Suprapubic skin (tissue), 4 donors: ENCODE data around the gene SYNE3. TPM values are rescaled to one million over a fixed set of nuclear protein-coding genes. Genes with fewer than 3 reads are reported as not detected.
A peak's percentile ranks its signal among the peaks of the same experiment; 100 is the strongest.

Source experiments
- DNase-seq, 2 donors: peaks; one replicate each; pipeline ENCODE4 v3.0.0-alpha.2; 2019; ENCODE audit warnings: low spot score in 2 of 2
- H3K27ac ChIP-seq: fragments of 200-600 bp; sonication (generic); one replicate; pipeline ENCODE4 v1.5.1; 2019
- H3K27me3 ChIP-seq: fragments of 200-600 bp; sonication (generic); one replicate; pipeline ENCODE4 v1.5.1; 2019
- H3K36me3 ChIP-seq: fragments of 200-600 bp; sonication (generic); one replicate; pipeline ENCODE4 v1.5.1; 2019
- H3K4me1 ChIP-seq: fragments of 200-600 bp; sonication (generic); one replicate; pipeline ENCODE4 v1.5.1; 2019
- H3K4me3 ChIP-seq: fragments of 200-600 bp; sonication (generic); one replicate; pipeline ENCODE4 v1.5.1; 2019; ENCODE audit warnings: mild to moderate bottlenecking
- H3K9me3 ChIP-seq: fragments of 200-600 bp; sonication (generic); one replicate; pipeline ENCODE4 v1.5.1; 2019
- EP300 ChIP-seq: sonication (generic); formaldehyde crosslinking; IDR thresholded peaks from one replicate; pipeline ENCODE4 v1.6.1; 2017; ENCODE audit warnings: antibody characterized with exemption
- POLR2A ChIP-seq, 2 donors: fragments of 450-650 bp; IDR thresholded peaks; one replicate each; pipeline ENCODE4 v1.6.1; 2017; ENCODE audit warnings: antibody characterized with exemption in 2 of 2, mild to moderate bottlenecking in 2 of 2, moderate library complexity in 2 of 2
- POLR2AphosphoS5 ChIP-seq, 3 donors: sonication (generic); formaldehyde crosslinking; IDR thresholded peaks; one replicate each; pipeline ENCODE4 v1.6.1; 2017; ENCODE audit warnings: antibody characterized with exemption in 3 of 3
- WGBS: methylation state at CpG from one replicate; pipeline ENCODE4 v1.1.5; 2018; 5-methylcytosine and 5-hydroxymethylcytosine counted together
- total RNA-seq, 4 donors: library from RNA; depleted of rRNA; stranded (reverse); fragments of >200 nt; gene quantifications; one replicate each; pipeline ENCODE4 v1.1.0, GENCODE V29; 2016
- TF ChIP-seq, protein P1 (sequence below), 2 donors: fragments of 200-600 bp in 1 of 2; fragments of 450-650 bp in 1 of 2; sonication (generic) in 1 of 2; IDR thresholded peaks; one replicate each; pipeline ENCODE4 v1.5.1; 2016 to 2019; ENCODE audit warnings: antibody characterized with exemption in 2 of 2, mild to moderate bottlenecking in 1 of 2, moderate library complexity in 1 of 2

Gene SYNE3
- total RNA-seq, 4 donors from 2014 or later: 9.1 to 21.4 (median 12.8) TPM

DNA sequence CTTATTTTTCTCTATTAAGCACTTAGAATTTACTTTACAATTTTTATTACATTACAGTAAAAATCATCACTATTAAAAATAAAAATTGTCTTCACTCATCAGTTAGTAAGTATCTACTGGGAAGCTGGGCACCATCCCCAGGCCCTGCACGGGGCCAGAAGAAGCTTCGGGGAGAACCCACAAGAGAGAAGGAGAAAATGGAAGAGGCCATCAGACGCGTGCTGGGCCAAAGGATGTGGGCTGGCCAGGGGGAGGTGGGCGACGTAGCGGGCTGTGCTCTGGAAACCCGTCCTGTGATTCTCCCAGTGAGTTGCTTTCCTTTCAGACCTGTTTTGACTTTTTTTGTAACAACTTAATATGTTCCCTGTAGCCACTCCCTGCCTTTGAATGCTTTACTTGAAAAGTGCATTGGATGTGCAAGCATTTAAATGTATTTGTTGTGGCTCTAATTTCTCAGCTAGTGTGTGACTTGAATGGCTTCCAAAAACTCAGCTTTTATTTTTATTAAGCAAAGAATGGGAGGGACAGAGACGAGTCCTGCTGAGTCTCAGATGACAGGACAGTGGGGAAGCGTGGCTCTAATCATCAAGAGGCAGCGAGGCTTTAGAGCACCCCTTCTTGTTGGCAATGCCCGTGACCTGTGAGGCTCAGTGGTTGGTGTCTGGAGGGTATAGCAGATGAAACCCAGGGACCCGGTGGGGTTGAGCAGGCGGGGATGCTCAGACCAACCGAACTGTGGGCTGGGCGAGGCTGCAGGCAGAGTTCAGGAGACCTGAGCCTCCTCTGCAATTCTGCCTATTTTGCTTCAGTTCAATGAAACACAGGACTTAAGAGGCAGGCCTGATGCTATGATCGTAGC, 38.8 kb downstream of the SYNE3 start:
- Histone ChIP-seq H3K4me1 (peaks cover 60% of the 10 kb centered on the region), H3K4me3 (no peak overlapping the region), H3K27ac (peak overlapping the region; percentile 50), H3K27me3 (no peaks in the 10 kb centered on the region), H3K36me3 (peaks cover 16% of the 10 kb centered on the region), H3K9me3 (no peaks in the 10 kb centered on the region)
- TF ChIP-seq EP300: no peak
- TF ChIP-seq POLR2AphosphoS5 (IDR thresholded peaks at IDR 0.05): no peak
- TF ChIP-seq POLR2A (IDR thresholded peaks at IDR 0.05): no peak
- TF ChIP-seq, protein P1, sequence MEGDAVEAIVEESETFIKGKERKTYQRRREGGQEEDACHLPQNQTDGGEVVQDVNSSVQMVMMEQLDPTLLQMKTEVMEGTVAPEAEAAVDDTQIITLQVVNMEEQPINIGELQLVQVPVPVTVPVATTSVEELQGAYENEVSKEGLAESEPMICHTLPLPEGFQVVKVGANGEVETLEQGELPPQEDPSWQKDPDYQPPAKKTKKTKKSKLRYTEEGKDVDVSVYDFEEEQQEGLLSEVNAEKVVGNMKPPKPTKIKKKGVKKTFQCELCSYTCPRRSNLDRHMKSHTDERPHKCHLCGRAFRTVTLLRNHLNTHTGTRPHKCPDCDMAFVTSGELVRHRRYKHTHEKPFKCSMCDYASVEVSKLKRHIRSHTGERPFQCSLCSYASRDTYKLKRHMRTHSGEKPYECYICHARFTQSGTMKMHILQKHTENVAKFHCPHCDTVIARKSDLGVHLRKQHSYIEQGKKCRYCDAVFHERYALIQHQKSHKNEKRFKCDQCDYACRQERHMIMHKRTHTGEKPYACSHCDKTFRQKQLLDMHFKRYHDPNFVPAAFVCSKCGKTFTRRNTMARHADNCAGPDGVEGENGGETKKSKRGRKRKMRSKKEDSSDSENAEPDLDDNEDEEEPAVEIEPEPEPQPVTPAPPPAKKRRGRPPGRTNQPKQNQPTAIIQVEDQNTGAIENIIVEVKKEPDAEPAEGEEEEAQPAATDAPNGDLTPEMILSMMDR (IDR thresholded peaks at IDR 0.05): no peak
- DNase-seq: no peak
- 41% methylated on average over 16 of the region's 17 CpGs for WGBS

DNA sequence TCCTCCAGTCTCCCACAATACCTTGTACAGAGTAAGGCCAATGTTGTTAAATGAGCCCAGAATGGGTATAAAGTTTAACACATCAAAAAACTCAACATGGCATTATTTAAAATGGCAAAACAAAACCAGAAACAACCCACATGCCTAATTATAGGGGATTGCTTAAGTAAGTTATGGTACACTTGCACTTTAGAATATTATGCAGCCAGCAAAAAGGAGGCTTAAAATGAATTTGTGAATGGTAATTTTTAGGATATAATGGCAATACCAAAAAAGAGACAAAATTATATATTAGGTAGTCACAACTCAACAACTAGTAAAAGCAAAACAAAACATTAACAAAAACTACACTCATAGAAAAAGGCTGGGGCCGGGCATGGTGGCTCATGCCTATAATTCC, 39.7 kb downstream of the SYNE3 start:
- Histone ChIP-seq H3K27ac (peak overlapping the region; percentile 50), H3K36me3 (peaks cover 16% of the 10 kb centered on the region), H3K9me3 (no peaks in the 10 kb centered on the region), H3K4me3 (no peak overlapping the region), H3K27me3 (no peaks in the 10 kb centered on the region), H3K4me1 (peaks cover 57% of the 10 kb centered on the region)
- DNase-seq: no peak
- TF ChIP-seq POLR2AphosphoS5 (IDR thresholded peaks at IDR 0.05) (no peak), EP300 (no peak), POLR2A (IDR thresholded peaks at IDR 0.05) (no peak)
- TF ChIP-seq, protein P1 (IDR thresholded peaks at IDR 0.05): no peak
- WGBS: 96% methylated on average over 1 of the region's 1 CpG

DNA sequence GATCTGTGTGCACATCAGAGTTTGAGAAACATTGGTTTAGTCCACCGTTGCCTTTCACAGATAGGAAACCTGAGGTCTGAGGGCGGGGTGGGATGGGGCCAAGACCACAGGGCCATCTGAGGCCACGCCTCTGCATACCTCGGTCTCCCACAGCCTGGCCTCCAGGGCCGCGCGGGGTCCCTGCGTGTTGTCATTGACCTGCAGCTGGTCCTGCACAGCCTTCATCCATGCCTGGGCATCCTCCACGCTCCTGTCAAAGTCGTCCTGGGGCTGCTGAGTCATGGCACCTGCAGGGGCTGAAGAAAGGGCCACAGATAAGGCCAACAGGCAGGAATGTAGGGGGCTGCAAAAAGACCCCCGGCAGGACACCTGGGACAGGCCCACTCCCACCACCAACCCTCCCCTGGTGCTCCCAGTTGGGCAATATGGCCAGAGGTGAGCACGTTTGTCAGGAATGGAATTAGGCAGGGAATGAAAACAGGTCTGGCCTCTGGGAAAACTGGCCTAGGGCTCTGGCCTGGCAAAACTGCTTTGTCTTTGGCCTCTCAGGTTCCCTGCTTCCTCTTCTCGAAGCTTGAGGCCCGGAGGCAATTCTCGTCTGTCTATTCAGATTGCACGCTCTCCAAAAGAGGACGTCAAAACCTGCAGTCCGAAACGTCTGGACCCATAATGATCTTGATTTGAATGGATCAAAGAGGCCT, 40.8 kb downstream of the SYNE3 start:
- peaks cover 55% of the 10 kb centered on the region for H3K4me1 ChIP-seq
- H3K4me3 ChIP-seq: no peak overlapping the region
- TF ChIP-seq EP300 (no peak), POLR2A (IDR thresholded peaks at IDR 0.05) (no peak), POLR2AphosphoS5 (IDR thresholded peaks at IDR 0.05) (no peak)
- TF ChIP-seq, protein P1 (IDR thresholded peaks at IDR 0.05): no peak
- H3K9me3 ChIP-seq: no peaks in the 10 kb centered on the region
- H3K36me3 ChIP-seq: peaks cover 22% of the 10 kb centered on the region
- DNase-seq: no peak
- H3K27me3 ChIP-seq: no peaks in the 10 kb centered on the region
- 95% methylated on average over 9 of the region's 19 CpGs for WGBS
- no peak overlapping the region for H3K27ac ChIP-seq

DNA sequence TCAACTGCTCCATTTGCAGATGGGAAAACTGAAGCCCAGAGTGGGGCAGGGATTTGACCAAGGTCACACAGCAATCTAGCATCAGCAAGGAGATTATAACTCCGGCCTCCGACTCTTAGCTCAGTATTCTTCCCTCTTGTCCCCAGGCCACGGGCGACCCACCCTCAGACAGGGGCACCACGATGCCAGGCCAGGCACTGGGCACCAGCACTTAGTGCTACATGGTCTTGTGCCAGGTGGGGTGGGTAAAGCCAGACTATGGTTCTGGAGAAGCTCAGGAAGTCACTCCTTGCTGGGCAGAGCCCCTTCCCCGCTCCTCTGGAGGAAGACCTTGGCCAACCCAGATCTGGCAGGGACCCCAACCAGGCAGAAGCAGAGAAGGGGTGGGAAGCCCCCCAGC, 41.5 kb downstream of the SYNE3 start:
- TF ChIP-seq EP300: no peak
- TF ChIP-seq, protein P1 (IDR thresholded peaks at IDR 0.05): no peak
- TF ChIP-seq POLR2A (IDR thresholded peaks at IDR 0.05): no peak
- TF ChIP-seq POLR2AphosphoS5 (IDR thresholded peaks at IDR 0.05): no peak
- H3K4me1 ChIP-seq: peaks cover 47% of the 10 kb centered on the region
- H3K27ac ChIP-seq: no peak overlapping the region
- no peaks in the 10 kb centered on the region for H3K9me3 ChIP-seq
- H3K27me3 ChIP-seq: no peaks in the 10 kb centered on the region
- H3K4me3 ChIP-seq: no peak overlapping the region
- DNase-seq: no peak
- WGBS: 93% methylated on average over 3 of the region's 6 CpGs
- H3K36me3 ChIP-seq: peaks cover 24% of the 10 kb centered on the region

DNA sequence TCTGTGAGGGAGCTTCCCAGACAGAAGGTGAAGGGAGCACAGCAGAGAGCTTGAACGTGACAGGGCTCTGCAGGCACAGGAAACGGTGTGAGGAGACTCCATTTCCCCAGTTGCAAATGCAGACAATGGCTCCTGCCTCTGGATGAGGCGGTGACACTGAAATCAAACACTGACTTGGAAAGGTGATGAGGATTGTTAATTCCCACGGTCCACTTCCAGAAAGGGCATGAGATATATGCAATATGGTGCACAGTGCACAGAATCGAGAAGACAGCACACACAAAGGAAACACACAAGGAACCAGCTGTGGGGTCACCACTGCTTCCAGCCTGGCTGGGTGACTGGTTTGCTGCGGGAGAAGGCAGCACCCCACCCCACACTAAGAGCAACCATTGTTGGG, 42.0 kb downstream of the SYNE3 start:
- no peak overlapping the region for H3K4me3 ChIP-seq
- no peak for DNase-seq
- H3K27ac ChIP-seq: no peak overlapping the region
- WGBS: 88% methylated on average over 6 of the region's 6 CpGs
- TF ChIP-seq, protein P1 (IDR thresholded peaks at IDR 0.05): no peak
- TF ChIP-seq POLR2A (IDR thresholded peaks at IDR 0.05) (no peak), POLR2AphosphoS5 (IDR thresholded peaks at IDR 0.05) (no peak), EP300 (no peak)
- peaks cover 43% of the 10 kb centered on the region for H3K4me1 ChIP-seq
- H3K36me3 ChIP-seq: peaks cover 24% of the 10 kb centered on the region
- no peaks in the 10 kb centered on the region for H3K27me3 ChIP-seq
- no peaks in the 10 kb centered on the region for H3K9me3 ChIP-seq
